ENCODE measurements around the gene RPRD1B. TPM values are rescaled to one million over a fixed set of nuclear protein-coding genes. Genes with fewer than 3 reads are reported as not detected.
"Not testable (repeated sequence)": the region's sequence is repeated elsewhere in the genome, so short reads cannot be mapped to it uniquely, and the experiment has no call there.

Gene RPRD1B
- total RNA-seq, 4 donors from 2014 or later, result 44.5 to 55.4 (median 52.4) TPM

- H3K27ac ChIP-seq, result peak overlapping the region in 3 of 4 donors; percentile 45 to 79 (median 72)
- no peak for DNase-seq
- H3K4me3 ChIP-seq, result no peak overlapping the region
- no peaks in the 10 kb centered on the region for H3K9me3 ChIP-seq
- peaks cover 2 to 29% (median 16%) of the 10 kb centered on the region in 4 donors for H3K4me1 ChIP-seq
- no peak for TF ChIP-seq POLR2A (IDR thresholded peaks at IDR 0.05)
- TF ChIP-seq, protein P1, sequence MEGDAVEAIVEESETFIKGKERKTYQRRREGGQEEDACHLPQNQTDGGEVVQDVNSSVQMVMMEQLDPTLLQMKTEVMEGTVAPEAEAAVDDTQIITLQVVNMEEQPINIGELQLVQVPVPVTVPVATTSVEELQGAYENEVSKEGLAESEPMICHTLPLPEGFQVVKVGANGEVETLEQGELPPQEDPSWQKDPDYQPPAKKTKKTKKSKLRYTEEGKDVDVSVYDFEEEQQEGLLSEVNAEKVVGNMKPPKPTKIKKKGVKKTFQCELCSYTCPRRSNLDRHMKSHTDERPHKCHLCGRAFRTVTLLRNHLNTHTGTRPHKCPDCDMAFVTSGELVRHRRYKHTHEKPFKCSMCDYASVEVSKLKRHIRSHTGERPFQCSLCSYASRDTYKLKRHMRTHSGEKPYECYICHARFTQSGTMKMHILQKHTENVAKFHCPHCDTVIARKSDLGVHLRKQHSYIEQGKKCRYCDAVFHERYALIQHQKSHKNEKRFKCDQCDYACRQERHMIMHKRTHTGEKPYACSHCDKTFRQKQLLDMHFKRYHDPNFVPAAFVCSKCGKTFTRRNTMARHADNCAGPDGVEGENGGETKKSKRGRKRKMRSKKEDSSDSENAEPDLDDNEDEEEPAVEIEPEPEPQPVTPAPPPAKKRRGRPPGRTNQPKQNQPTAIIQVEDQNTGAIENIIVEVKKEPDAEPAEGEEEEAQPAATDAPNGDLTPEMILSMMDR (IDR thresholded peaks at IDR 0.05), result no peak
- H3K27me3 ChIP-seq, result no peaks in the 10 kb centered on the region
- H3K36me3 ChIP-seq, result peaks cover 0 to 26% (median 0%) of the 10 kb centered on the region in 3 donors
These were observed 59.4 kb downstream of the RPRD1B start for GRCh38 chr20:38092915-38093314.

DNA sequence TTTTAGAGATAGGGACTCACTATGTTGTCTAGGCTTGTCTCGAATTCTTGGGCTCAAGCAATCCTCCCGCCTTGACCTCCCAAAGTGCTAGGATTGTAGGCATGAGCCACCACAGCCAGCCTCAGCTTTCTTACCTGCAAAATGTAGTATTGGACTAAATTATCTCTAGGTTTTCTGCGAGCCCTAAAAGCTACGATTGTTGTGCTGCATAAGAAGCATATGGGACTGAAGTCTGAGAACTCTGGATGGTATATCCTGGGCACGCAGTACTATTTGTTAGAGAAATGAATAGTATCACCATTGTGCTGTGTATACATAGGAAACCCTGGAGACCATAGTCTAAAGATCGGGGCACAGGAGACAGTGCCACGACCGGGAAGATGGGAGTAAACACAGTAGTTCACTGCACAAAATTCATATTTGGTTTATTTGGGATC, 60.1 kb downstream of the RPRD1B start:
- TF ChIP-seq, protein P1 (IDR thresholded peaks at IDR 0.05), result no peak
- no peak for TF ChIP-seq POLR2A (IDR thresholded peaks at IDR 0.05)
- DNase-seq, result no peak
- peaks cover 0 to 19% (median 0%) of the 10 kb centered on the region in 3 donors for H3K36me3 ChIP-seq
- no peaks in the 10 kb centered on the region for H3K27me3 ChIP-seq
- peak overlapping the region in 3 of 4 donors; percentile 2 to 79 (median 75) for H3K27ac ChIP-seq
- H3K4me3 ChIP-seq, result no peak overlapping the region
- peaks cover 2 to 29% (median 16%) of the 10 kb centered on the region in 4 donors for H3K4me1 ChIP-seq
- no peaks in the 10 kb centered on the region for H3K9me3 ChIP-seq

- peak overlapping the region; percentile 38 to 79 (median 57) for H3K27ac ChIP-seq
- TF ChIP-seq, protein P1 (IDR thresholded peaks at IDR 0.05), result no peak
- TF ChIP-seq POLR2A (IDR thresholded peaks at IDR 0.05), result no peak
- no peak overlapping the region for H3K4me3 ChIP-seq
- no peaks in the 10 kb centered on the region for H3K27me3 ChIP-seq
- peak in 2 of 3 donors; percentile 71 to 83 for DNase-seq
- peaks cover 0 to 15% (median 0%) of the 10 kb centered on the region in 3 donors for H3K36me3 ChIP-seq
- H3K9me3 ChIP-seq, result no peaks in the 10 kb centered on the region
- H3K4me1 ChIP-seq, result peaks cover 2 to 29% (median 16%) of the 10 kb centered on the region in 4 donors
These were observed 60.9 kb downstream of the RPRD1B start for GRCh38 chr20:38094373-38094891.

DNA sequence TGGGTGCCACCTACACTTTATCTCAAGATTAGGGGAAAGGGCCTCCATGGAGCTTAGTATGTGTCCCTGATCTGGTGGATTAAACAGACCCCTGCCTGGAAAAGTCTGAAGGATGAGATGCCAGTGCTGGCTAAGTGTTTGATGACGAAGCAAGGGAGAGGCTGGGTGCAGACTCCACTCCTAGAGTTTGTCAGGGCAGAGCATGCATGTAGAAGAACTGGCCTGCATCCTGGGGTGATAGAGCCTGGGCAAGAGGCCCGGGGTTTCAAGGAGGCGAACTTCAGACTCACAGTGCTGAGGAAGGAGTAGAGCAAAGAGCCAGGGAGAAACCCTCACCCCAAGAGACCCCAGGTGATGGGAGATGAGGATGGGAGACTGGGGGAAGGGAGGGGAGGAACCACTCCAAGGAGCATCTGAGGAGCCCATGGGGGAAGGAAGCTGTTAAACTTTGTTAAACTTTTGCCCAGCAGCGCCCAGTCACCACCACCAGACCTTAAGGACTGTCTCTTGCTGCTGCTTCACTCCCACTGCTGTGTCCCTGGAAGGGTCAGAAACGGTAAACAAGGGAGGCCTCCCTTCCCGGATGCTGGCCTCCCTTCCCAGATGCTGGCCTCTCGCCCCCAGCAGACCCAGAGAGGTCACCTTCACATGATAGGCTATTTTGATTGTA, 61.6 kb downstream of the RPRD1B start:
- no peak for DNase-seq
- peaks cover 0 to 8% (median 0%) of the 10 kb centered on the region in 3 donors for H3K36me3 ChIP-seq
- H3K27me3 ChIP-seq, result no peaks in the 10 kb centered on the region
- peaks cover 2 to 29% (median 16%) of the 10 kb centered on the region in 4 donors for H3K4me1 ChIP-seq
- H3K27ac ChIP-seq, result peak overlapping the region; percentile 38 to 79 (median 57)
- no peak overlapping the region for H3K4me3 ChIP-seq
- no peaks in the 10 kb centered on the region for H3K9me3 ChIP-seq
- TF ChIP-seq, protein P1 (IDR thresholded peaks at IDR 0.05), result no peak
- TF ChIP-seq POLR2A (IDR thresholded peaks at IDR 0.05), result no peak

- Histone ChIP-seq H3K27me3 (no peaks in the 10 kb centered on the region), H3K4me3 (no peak overlapping the region), H3K9me3 (no peaks in the 10 kb centered on the region)
These were observed 65.4 kb downstream of the RPRD1B start for GRCh38 chr20:38098952-38099351.

DNA sequence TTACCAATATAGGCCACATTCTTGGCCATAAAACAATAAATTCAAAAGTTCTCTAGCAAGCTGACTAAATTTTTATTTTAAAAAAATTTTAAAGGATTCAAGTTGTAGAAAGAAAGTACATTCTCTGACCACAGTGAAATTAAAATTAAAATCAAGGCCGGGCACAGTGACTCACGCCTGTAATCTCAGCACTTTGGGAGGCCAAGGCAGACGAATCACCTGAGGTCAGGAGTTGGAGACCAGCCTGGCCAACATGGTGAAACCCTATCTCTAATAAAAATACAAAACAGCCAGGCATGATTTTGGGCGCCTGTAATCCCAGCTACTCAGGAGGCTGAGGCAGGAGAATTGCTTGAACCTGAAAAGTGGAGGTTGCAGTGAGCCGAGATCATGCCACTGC, 68.7 kb downstream of the RPRD1B start:
- not testable (repeated sequence) for DNase-seq, H3K4me1 ChIP-seq, H3K36me3 ChIP-seq, H3K27me3 ChIP-seq, H3K9me3 ChIP-seq, H3K27ac ChIP-seq, H3K4me3 ChIP-seq

More at GRCh38 chr20:38098952-38099351, 65.4 kb downstream of the RPRD1B start:
- H3K4me1 ChIP-seq, result peaks cover 0 to 14% (median 8%) of the 10 kb centered on the region in 4 donors
- no peaks in the 10 kb centered on the region for H3K36me3 ChIP-seq
- no peak for DNase-seq
- TF ChIP-seq, protein P1 (IDR thresholded peaks at IDR 0.05), result no peak
- no peak for TF ChIP-seq POLR2A (IDR thresholded peaks at IDR 0.05)
- H3K27ac ChIP-seq, result no peak overlapping the region

Measured in Peyer's patch (tissue), 4 donors.